Small intestine (tissue), 7 donors: ENCODE data around the gene GAB2. TPM values are rescaled to one million over a fixed set of nuclear protein-coding genes. Genes with fewer than 3 reads are reported as not detected.
A peak's percentile ranks its signal among the peaks of the same experiment; 100 is the strongest.

Experiments used
- DNase-seq, 2 donors: peaks; one replicate each; pipeline versions ENCODE4 v3.0.0 to v3.0.0-alpha.2; 2013
- FAIRE-seq: peaks from 2 replicates; lab custom pipeline; 2012; peaks lifted over from hg19 to GRCh38; lab: Jason Lieb, UNC
- H3K27ac ChIP-seq, 3 donors: one replicate each; pipeline ENCODE4 v1.5.1; 2013; ENCODE audit warnings: low read length in 2 of 3, mild to moderate bottlenecking in 2 of 3, control low read depth in 1 of 3, inconsistent platforms in 1 of 3, low read depth in 1 of 3, moderate library complexity in 1 of 3
- H3K27me3 ChIP-seq, 3 donors: one replicate each; pipeline ENCODE4 v1.6.1; 2013; ENCODE audit warnings: low read length in 3 of 3, inconsistent platforms in 1 of 3; ENCODE audit not compliant: control insufficient read depth in 3 of 3, insufficient read depth in 3 of 3
- H3K36me3 ChIP-seq, 3 donors: one replicate each; pipeline ENCODE4 v1.6.1; 2013; ENCODE audit warnings: low read length in 3 of 3, inconsistent platforms in 1 of 3, low read depth in 1 of 3, mild to moderate bottlenecking in 1 of 3, moderate library complexity in 1 of 3; ENCODE audit not compliant: control insufficient read depth in 3 of 3, insufficient read depth in 2 of 3
- H3K4me1 ChIP-seq, 3 donors: one replicate each; pipeline ENCODE4 v1.6.1; 2013; ENCODE audit warnings: low read length in 2 of 3, inconsistent platforms in 1 of 3, low read depth in 1 of 3, mild to moderate bottlenecking in 1 of 3, moderate library complexity in 1 of 3; ENCODE audit not compliant: control insufficient read depth in 3 of 3, insufficient read depth in 2 of 3
- H3K4me3 ChIP-seq, 3 donors: one replicate each; pipeline ENCODE4 v1.5.1; 2013; ENCODE audit warnings: low read length in 3 of 3, control low read depth in 1 of 3, inconsistent platforms in 1 of 3, low read depth in 1 of 3, mild to moderate bottlenecking in 1 of 3, moderate library complexity in 1 of 3
- H3K9me3 ChIP-seq, 2 donors: one replicate each; pipeline ENCODE4 v1.6.1; 2013; ENCODE audit warnings: low read depth in 1 of 2, low read length in 1 of 2; ENCODE audit not compliant: control insufficient read depth in 2 of 2, insufficient read depth in 1 of 2
- WGBS, 3 donors: extraction: QIAGEN DNeasy Blood & Tissue Kit; methylation state at CpG; one replicate each; pipeline ENCODE4 v1.1.7; 2013; 5-methylcytosine and 5-hydroxymethylcytosine counted together
- polyA plus RNA-seq, 4 donors: library from polyadenylated mRNA; stranded (reverse) in 3 of 4; unstranded in 1 of 4; fragments of 200-250 nt in 3 of 4; fragments of 120-200 nt in 1 of 4; gene quantifications; one replicate each; pipeline versions ENCODE4 v1.2.1 to v1.2.3, GENCODE V29; 2013
- donor health status: healthy with polysubstance abuse.
- donor health status: control.
- donor health status: control.
- donor health status: Bipolar disorder and iron deficiency.
- donor health status: healthy.

The GAB2 gene
- polyA plus RNA-seq, 4 donors, result 6.8 to 13.6 (median 8.5) TPM

DNA sequence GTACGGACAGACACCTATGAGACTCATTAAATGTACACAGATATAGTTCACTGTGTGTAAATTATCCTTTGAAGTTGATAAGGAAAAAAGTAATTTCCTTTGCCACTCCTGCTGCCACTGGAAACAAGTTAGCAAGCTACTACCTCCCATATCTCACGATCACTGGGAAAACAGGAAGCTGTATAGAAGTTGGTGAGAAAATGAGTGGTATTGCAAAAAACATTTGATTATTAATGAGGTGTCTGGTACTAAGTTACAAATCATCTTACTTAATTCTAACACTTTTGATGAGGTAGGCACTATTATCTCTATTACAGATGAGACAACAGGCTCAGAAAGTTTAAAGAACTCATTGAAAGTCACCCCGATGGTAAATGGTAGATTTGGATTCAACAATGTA, 68.5 kb downstream of the GAB2 start:
- 10 to 40% (median 36%) methylated on average over 3 of the region's 3 CpGs for WGBS, 3 donors
- H3K4me3 ChIP-seq, result no peak overlapping the region
- peak in 1 of 2 donors; percentile 43 for DNase-seq

DNA sequence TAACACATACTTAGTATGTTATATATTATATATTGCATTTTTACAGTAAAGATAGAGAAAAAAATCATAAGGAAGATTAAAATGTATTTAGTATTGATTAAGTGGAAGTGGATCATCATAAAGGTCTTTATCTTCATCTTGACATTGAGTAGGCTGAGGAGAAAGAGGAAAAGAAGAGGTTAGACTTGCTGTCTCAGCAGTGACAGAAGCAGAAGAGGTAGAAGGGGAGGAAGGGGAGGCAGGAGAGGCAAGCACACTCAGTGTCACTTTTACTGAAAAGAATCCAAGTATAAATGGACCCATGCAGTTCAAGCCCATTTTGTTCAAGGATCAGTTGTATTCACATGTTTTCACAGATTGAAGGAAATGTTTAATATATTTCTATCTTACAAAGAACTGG, 69.7 kb downstream of the GAB2 start:
- Histone ChIP-seq H3K27me3 (no peaks in the 10 kb centered on the region), H3K36me3 (no peaks in the 10 kb centered on the region), H3K4me1 (peaks cover 8 to 24% (median 21%) of the 10 kb centered on the region in 3 donors), H3K27ac (no peak overlapping the region), H3K4me3 (no peak overlapping the region), H3K9me3 (no peaks in the 10 kb centered on the region)
- DNase-seq (no peak), FAIRE-seq (no peak)

More for the DNA sequence above, 68.5 kb downstream of the GAB2 start:
- peak overlapping the region in 2 of 3 donors; percentile 73 to 75 for H3K27ac ChIP-seq
- no peaks in the 10 kb centered on the region for H3K36me3 ChIP-seq
- H3K9me3 ChIP-seq, result no peaks in the 10 kb centered on the region
- H3K27me3 ChIP-seq, result no peaks in the 10 kb centered on the region
- H3K4me1 ChIP-seq, result peaks cover 8 to 24% (median 21%) of the 10 kb centered on the region in 3 donors
- no peak for FAIRE-seq

DNA sequence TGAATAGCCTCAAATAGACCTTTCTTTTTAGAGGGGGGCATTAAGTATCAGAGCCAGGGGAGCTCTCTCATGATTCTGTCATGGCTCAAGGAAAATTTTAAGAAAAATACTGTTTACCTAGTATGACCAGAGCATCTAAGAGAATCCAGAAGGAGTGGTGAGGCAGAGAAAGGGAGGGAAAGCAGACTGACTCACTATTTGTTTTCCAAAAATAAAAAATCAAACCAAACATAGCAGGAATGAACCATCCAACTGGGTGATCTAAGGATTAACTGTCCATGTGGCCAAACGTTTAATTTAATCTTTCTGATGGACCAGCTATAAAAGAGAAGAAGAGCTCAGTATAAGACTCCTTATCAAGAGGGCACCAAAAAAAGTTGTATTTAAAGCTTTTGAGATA, 70.8 kb downstream of the GAB2 start:
- FAIRE-seq (no peak), DNase-seq (no peak)
- Histone ChIP-seq H3K4me3 (no peak overlapping the region), H3K36me3 (no peaks in the 10 kb centered on the region), H3K4me1 (peaks cover 6 to 21% (median 20%) of the 10 kb centered on the region in 3 donors), H3K27ac (no peak overlapping the region), H3K9me3 (no peaks in the 10 kb centered on the region), H3K27me3 (no peaks in the 10 kb centered on the region)
- 65 to 82% (median 69%) methylated on average over 1 of the region's 1 CpG for WGBS, 3 donors

DNA sequence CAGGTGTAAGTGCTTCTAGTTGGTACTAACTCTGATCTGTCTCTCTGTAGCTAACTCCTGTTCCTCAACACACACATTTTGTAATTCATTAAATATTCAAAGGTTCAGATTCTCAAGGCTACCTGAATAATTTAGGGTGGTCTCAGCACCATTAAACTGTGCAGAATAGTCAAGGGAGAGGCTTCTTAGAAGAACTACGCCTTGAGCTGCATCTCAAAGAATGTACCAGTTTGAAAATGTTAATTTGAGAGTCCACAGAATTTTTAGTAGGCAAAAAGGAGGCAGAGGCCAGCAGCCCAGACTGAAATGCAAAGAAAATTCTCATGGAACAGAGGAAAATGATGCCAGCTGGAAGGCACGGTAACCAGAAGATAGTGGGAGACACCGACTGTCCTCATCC, 72.2 kb downstream of the GAB2 start:
- no peak for DNase-seq
- FAIRE-seq, result no peak
- Histone ChIP-seq H3K4me1 (peaks cover 6 to 20% (median 10%) of the 10 kb centered on the region in 3 donors), H3K4me3 (no peak overlapping the region), H3K27me3 (no peaks in the 10 kb centered on the region), H3K36me3 (no peaks in the 10 kb centered on the region), H3K9me3 (no peaks in the 10 kb centered on the region), H3K27ac (no peak overlapping the region)
- 88 to 99% (median 93%) methylated on average over 3 of the region's 3 CpGs for WGBS, 3 donors

DNA sequence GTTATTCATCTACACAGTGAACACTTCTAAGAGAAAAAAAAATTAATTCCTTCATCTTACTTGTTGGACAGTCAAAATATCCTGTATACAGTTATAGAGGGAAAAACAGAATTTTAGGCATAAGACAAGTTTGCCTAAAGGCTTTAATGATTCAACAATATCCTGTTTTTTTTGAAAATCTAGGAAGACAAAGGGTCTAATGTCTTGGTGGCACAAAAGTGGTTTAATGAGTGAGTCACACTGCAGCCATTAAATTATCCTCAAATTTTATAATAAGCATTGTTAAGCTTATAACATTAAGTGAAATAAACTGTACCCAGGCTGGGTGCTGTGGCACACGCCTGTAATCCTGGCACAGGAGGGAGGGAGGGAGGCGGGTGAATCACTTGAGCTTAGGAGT, 72.9 kb downstream of the GAB2 start:
- no peak for DNase-seq
- H3K36me3 ChIP-seq, result no peaks in the 10 kb centered on the region
- no peaks in the 10 kb centered on the region for H3K9me3 ChIP-seq
- FAIRE-seq, result no peak
- WGBS, 3 donors, result 77 to 88% (median 81%) methylated on average over 2 of the region's 2 CpGs
- H3K27me3 ChIP-seq, result no peaks in the 10 kb centered on the region
- H3K27ac ChIP-seq, result no peak overlapping the region
- H3K4me3 ChIP-seq, result no peak overlapping the region
- H3K4me1 ChIP-seq, result peaks cover 3 to 16% (median 4%) of the 10 kb centered on the region in 3 donors

DNA sequence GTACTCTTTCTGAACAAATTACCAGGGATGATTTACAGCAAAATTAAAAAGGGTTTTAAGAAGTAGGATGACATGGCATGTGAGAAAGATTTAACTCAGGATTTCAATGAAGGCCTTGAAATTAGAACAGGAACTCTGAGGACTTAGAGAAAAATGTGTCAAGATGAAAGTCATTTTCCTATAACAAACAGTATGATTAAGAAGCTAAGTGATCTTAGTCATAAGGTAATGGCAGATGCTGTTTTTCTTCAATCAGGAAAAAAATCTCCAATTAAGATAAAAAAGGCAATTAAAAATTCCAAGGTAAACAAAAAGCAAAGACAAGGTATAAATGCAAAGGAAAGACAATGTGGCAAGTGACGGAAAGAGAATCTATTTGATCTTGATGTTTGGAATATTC, 73.5 kb downstream of the GAB2 start:
- Histone ChIP-seq H3K27ac (no peak overlapping the region), H3K36me3 (no peaks in the 10 kb centered on the region), H3K4me1 (peaks cover 0 to 10% (median 0%) of the 10 kb centered on the region in 3 donors), H3K9me3 (no peaks in the 10 kb centered on the region), H3K4me3 (no peak overlapping the region), H3K27me3 (no peaks in the 10 kb centered on the region)
- DNase-seq, result no peak
- FAIRE-seq, result no peak
- WGBS, 3 donors, result 26 to 80% (median 62%) methylated on average over 1 of the region's 1 CpG

DNA sequence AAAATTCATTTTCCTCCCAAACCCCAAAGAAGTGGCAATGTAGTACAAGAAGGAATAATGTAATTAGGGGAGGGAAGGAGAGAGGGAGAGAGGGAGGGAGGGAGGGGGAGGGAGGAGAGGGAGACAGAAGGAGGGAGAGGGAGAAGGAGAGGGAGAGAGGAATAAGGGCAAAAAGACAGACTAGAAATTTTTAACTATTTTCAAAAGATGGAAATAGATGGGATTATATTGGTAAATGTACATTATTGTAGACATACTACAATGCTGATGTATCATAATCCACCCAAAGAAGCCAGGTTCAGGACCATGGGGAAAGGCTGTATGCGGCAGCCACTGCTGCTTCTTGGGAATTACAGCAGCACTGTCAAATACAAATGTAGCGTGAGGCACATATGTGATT, 74.3 kb downstream of the GAB2 start:
- 98 to 100% (median 99%) methylated on average over 2 of the region's 2 CpGs for WGBS, 3 donors

DNA sequence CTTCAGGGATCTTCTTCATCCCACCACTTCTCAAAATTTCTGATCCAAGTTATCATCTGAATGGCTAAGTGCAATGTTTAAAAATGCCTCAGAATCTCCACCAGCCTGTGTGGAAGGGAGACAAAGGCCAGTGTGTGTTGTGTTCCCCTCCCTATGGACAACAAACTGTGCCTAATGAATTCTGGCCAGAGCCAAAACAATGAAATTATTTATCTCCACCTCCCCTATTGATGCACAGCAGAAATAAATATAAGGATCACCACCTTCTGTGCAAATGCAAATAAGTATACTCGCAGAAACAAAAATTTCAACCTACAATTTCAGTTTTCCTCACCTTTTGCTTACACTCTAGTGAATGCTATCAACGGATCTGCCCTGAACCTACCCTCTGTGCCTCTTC, 75.8 kb downstream of the GAB2 start:
- FAIRE-seq (no peak), DNase-seq (no peak)
- Histone ChIP-seq H3K9me3 (no peaks in the 10 kb centered on the region), H3K36me3 (no peaks in the 10 kb centered on the region), H3K4me1 (peaks cover 0 to 7% (median 2%) of the 10 kb centered on the region in 3 donors), H3K27ac (no peak overlapping the region), H3K27me3 (no peaks in the 10 kb centered on the region), H3K4me3 (no peak overlapping the region)
- WGBS, 3 donors, result 92 to 93% (median 92%) methylated on average over 2 of the region's 2 CpGs

More for the DNA sequence above, 74.3 kb downstream of the GAB2 start:
- Histone ChIP-seq H3K36me3 (no peaks in the 10 kb centered on the region), H3K9me3 (no peaks in the 10 kb centered on the region), H3K27ac (no peak overlapping the region), H3K4me3 (no peak overlapping the region), H3K4me1 (peaks cover 0 to 5% (median 0%) of the 10 kb centered on the region in 3 donors), H3K27me3 (no peaks in the 10 kb centered on the region)
- FAIRE-seq (no peak), DNase-seq (no peak)

DNA sequence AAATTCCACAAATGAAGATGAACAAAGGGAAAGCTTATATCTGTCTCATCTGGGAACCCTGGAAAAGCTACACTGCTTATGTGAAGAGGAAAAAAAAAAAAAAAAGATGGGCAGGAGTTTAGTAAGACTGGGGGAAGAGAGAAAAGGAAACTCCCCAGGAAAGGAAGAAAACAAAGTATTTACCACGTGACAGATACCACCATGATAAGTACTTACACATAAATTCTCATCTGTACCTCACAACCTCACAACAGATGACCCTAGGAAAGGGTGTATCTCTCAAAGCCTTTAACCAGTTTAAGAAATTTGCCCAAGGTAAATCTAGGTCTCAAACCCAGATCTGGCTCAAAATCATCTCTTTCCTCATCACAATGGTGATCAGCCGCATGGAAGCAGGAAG, 77.1 kb downstream of the GAB2 start:
- FAIRE-seq (no peak), DNase-seq (no peak)
- H3K9me3 ChIP-seq, result no peaks in the 10 kb centered on the region
- no peaks in the 10 kb centered on the region for H3K36me3 ChIP-seq
- H3K27ac ChIP-seq, result no peak overlapping the region
- no peak overlapping the region for H3K4me3 ChIP-seq
- 76 to 92% (median 79%) methylated on average over 2 of the region's 2 CpGs for WGBS, 3 donors
- H3K27me3 ChIP-seq, result no peaks in the 10 kb centered on the region
- peaks cover 0 to 7% (median 2%) of the 10 kb centered on the region in 3 donors for H3K4me1 ChIP-seq
